Measurements from ENCODE around the gene SLC22A17. TPM values are rescaled to one million over a fixed set of nuclear protein-coding genes. Genes with fewer than 3 reads are reported as not detected.

SLC22A17 gene
- total and polyA plus RNA-seq, 10 of the 15 experiments (the other 5 are each of a cell fraction or from before 2014, with no cell fraction given) = not detected

DNA sequence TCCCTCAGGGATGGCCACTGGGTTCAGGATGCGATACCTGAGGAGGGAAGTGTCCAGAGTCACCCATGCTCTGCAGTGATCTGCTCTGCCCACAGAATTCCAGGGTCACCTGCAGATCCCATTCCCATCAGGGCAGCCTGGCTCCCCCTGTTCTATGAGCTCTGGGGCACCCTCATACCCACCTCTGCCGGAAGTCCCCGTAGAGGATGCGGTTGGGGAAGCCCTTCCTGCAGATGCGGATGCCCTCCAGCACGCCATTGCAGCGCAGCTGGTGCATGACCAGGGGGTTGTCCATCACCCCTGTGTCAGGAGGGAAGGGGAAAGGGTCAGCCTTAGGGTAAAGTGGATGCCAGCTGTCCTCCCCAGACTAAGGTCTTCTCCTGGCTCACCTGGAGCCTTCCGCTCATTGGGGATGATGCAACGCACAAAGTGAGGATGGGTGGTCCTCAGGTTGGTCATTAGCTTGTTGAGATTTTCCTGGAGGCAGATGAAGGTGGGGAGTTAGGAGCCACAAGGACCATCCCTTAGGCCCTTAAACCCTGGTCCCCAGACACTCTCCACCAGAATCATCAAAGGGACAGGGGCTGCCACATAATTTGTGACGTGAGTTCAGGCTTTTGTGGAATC lies 44.2 kb upstream of the SLC22A17 start:
- H3K4me3 ChIP-seq = no peak overlapping the region
- intact Hi-C loops (cut with micrococcal nuclease; ENCODE audit: unreplicated experiment) = no loop called here

More for the DNA sequence above, 44.2 kb upstream of the SLC22A17 start:
- H2AFZ ChIP-seq (ENCODE audit: control insufficient read depth, low read depth, low read length) = no peak overlapping the region
- no peaks in the 10 kb centered on the region for H3K36me3 ChIP-seq (ENCODE audit: control insufficient read depth in 2 of 2, insufficient read depth in 2 of 2, low read length in 1 of 2)
- ChIA-PET POLR2A (no interaction called here), RAD21 (ENCODE audit: unreplicated experiment) (no interaction called here), CTCF (no interaction called here), SMC1A (ENCODE audit: uncharacterized antibody, unreplicated experiment) (no interaction called here)
- no peaks in the 10 kb centered on the region; a peak in 2 of 4 replicates for H3K27me3 ChIP-seq (replicated peaks in 1 of 2; ENCODE audit: control insufficient read depth in 2 of 2, insufficient read depth in 2 of 2, low read length in 1 of 2)
- no peaks in the 10 kb centered on the region for H3K79me2 ChIP-seq (ENCODE audit: control insufficient read depth, insufficient read depth, low read length)
- DNase-seq (ENCODE audit: low read depth, low spot score) (no peak), FAIRE-seq (no peak), ATAC-seq (no peak)
- in situ Hi-C loops (cut with MboI) = no loop called here
- no peak overlapping the region for H3K9ac ChIP-seq (ENCODE audit: control insufficient read depth, insufficient read depth, low read length)
- H4K20me1 ChIP-seq (ENCODE audit: control insufficient read depth, insufficient read depth) = no peaks in the 10 kb centered on the region
- no peaks in the 10 kb centered on the region for H3K9me3 ChIP-seq (replicated peaks; ENCODE audit: control insufficient read depth, insufficient read depth, low read length)
- WGBS (ENCODE audit: insufficient coverage, insufficient replicate concordance, low lambda C conversion rate, missing lambda C conversion rate) = 36% methylated on average over 10 of the region's 10 CpGs
- BruUV-seq (replicated peaks) = no TSS peak
- TF ChIP-seq, protein P1, sequence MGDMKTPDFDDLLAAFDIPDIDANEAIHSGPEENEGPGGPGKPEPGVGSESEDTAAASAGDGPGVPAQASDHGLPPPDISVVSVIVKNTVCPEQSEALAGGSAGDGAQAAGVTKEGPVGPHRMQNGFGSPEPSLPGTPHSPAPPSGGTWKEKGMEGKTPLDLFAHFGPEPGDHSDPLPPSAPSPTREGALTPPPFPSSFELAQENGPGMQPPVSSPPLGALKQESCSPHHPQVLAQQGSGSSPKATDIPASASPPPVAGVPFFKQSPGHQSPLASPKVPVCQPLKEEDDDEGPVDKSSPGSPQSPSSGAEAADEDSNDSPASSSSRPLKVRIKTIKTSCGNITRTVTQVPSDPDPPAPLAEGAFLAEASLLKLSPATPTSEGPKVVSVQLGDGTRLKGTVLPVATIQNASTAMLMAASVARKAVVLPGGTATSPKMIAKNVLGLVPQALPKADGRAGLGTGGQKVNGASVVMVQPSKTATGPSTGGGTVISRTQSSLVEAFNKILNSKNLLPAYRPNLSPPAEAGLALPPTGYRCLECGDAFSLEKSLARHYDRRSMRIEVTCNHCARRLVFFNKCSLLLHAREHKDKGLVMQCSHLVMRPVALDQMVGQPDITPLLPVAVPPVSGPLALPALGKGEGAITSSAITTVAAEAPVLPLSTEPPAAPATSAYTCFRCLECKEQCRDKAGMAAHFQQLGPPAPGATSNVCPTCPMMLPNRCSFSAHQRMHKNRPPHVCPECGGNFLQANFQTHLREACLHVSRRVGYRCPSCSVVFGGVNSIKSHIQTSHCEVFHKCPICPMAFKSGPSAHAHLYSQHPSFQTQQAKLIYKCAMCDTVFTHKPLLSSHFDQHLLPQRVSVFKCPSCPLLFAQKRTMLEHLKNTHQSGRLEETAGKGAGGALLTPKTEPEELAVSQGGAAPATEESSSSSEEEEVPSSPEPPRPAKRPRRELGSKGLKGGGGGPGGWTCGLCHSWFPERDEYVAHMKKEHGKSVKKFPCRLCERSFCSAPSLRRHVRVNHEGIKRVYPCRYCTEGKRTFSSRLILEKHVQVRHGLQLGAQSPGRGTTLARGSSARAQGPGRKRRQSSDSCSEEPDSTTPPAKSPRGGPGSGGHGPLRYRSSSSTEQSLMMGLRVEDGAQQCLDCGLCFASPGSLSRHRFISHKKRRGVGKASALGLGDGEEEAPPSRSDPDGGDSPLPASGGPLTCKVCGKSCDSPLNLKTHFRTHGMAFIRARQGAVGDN (IDR thresholded peaks at IDR 0.05) = no peak
- TF ChIP-seq RAD21 (IDR thresholded peaks at IDR 0.05; ENCODE audit: insufficient read depth, low read depth, low read length) (no peak), YY1 (IDR thresholded peaks at IDR 0.05; ENCODE audit: low read depth, low read length) (no peak), HDAC6 (IDR thresholded peaks at IDR 0.05; ENCODE audit: unreplicated experiment) (no peak), ATF3 (IDR thresholded peaks at IDR 0.05; ENCODE audit: borderline replicate concordance, extremely low read depth, low read depth, low read length) (no peak), LARP7 (IDR thresholded peaks at IDR 0.05) (no peak), GATAD2B (conservative IDR thresholded peaks at IDR 0.05; ENCODE audit: low read depth) (no peak), FOXM1 (IDR thresholded peaks at IDR 0.05; ENCODE audit: low read depth, low read length) (no peak)
- H3K4me1 ChIP-seq (ENCODE audit: control insufficient read depth, insufficient read depth, low read length) = no peaks in the 10 kb centered on the region
- H3K4me2 ChIP-seq (ENCODE audit: control insufficient read depth, insufficient read depth) = no peak overlapping the region
- H3K27ac ChIP-seq (ENCODE audit: control insufficient read depth, insufficient read depth) = no peak overlapping the region
